ENCODE data around the gene GBA3. TPM values are rescaled to one million over a fixed set of nuclear protein-coding genes. Genes with fewer than 3 reads are reported as not detected.

Gene GBA3
- polyA plus RNA-seq, 2 of the 4 experiments (the other 2 are of a cell fraction): not detected

DNA sequence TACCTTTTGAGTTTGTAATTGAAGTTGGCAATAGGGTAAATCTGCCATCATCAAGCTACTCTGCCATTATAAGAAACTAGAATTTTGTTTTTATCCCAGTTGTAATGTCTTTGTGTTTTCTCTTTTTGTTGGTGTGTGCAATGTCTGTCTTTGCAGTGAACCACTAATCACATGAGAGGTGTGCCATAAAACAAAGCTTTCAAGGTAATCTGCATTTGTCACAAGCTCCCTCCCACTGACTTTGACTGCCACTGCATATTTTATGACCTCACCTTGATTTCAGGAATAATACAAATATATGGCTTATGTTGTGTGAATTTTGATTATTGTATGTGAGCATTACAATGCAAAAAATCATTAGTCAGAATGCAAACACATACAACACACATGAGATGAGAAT is 9.0 kb upstream of the GBA3 start:
- H3K9me3 ChIP-seq: no peaks in the 10 kb centered on the region
- CTCF ChIA-PET: interaction anchor here (0.5 to 1.7 kb wide), 2 partner anchors 294 to 952 kb away, joined by 4 to 5 read pairs; no protein-coding TSS in a partner anchor
- H3K4me1 ChIP-seq: no peaks in the 10 kb centered on the region
- ATAC-seq (no peak), DNase-seq (ENCODE audit: low read depth in 1 of 2, low spot score in 1 of 2) (no peak), FAIRE-seq (no peak)
- no peak overlapping the region for H3K4me3 ChIP-seq
- no peak overlapping the region for H3K4me2 ChIP-seq
- H3K27ac ChIP-seq: no peak overlapping the region
- TF ChIP-seq, protein P1, sequence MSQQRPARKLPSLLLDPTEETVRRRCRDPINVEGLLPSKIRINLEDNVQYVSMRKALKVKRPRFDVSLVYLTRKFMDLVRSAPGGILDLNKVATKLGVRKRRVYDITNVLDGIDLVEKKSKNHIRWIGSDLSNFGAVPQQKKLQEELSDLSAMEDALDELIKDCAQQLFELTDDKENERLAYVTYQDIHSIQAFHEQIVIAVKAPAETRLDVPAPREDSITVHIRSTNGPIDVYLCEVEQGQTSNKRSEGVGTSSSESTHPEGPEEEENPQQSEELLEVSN (IDR thresholded peaks at IDR 0.05; ENCODE audit: borderline replicate concordance, low read depth): no peak
- TF ChIP-seq RCOR1 (IDR thresholded peaks at IDR 0.05; ENCODE audit: low read depth, low read length) (no peak), SMC3 (IDR thresholded peaks at IDR 0.05) (no peak), PHF8 (IDR thresholded peaks at IDR 0.05; ENCODE audit: borderline replicate concordance, low read depth) (no peak), HEYL (CRISPR knock-in tag; IDR thresholded peaks at IDR 0.05) (no peak), GATA3 (IDR thresholded peaks at IDR 0.05; ENCODE audit: borderline replicate concordance) (no peak), NR3C1 (IDR thresholded peaks at IDR 0.05) (no peak), MAFK (IDR thresholded peaks at IDR 0.05; ENCODE audit: partially characterized antibody) (no peak)
- TF ChIP-seq, protein P2, sequence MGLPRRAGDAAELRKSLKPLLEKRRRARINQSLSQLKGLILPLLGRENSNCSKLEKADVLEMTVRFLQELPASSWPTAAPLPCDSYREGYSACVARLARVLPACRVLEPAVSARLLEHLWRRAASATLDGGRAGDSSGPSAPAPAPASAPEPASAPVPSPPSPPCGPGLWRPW (IDR thresholded peaks at IDR 0.05): no peak
- TF ChIP-seq, protein P3, sequence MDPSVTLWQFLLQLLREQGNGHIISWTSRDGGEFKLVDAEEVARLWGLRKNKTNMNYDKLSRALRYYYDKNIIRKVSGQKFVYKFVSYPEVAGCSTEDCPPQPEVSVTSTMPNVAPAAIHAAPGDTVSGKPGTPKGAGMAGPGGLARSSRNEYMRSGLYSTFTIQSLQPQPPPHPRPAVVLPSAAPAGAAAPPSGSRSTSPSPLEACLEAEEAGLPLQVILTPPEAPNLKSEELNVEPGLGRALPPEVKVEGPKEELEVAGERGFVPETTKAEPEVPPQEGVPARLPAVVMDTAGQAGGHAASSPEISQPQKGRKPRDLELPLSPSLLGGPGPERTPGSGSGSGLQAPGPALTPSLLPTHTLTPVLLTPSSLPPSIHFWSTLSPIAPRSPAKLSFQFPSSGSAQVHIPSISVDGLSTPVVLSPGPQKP (IDR thresholded peaks at IDR 0.05; ENCODE audit: low read depth, low read length): no peak
- TF ChIP-seq, protein P4, sequence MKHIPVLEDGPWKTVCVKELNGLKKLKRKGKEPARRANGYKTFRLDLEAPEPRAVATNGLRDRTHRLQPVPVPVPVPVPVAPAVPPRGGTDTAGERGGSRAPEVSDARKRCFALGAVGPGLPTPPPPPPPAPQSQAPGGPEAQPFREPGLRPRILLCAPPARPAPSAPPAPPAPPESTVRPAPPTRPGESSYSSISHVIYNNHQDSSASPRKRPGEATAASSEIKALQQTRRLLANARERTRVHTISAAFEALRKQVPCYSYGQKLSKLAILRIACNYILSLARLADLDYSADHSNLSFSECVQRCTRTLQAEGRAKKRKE (CRISPR knock-in tag; IDR thresholded peaks at IDR 0.05; ENCODE audit: low read depth): no peak
- POLR2A ChIA-PET: no interaction called here

DNA sequence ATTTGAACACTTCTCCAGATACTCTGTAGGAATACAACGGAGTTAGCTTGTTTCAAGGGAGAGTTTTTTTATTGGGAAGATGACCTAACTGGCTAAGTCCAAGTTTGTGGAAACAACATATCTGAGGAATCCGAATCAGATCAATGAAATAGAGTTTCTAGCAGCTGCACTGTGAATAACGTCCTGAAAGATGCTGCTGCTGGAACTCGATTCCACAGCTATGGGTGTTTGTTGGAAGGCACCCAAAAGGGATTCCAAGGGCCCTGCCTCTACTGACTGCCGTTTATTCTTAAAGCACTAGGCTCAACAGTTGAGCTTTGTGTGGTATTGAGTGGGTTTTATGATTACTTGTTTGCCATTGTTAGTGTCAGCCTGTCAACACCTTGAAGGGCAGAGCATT is 6.6 kb upstream of the GBA3 start:
- no peaks in the 10 kb centered on the region for H3K9me3 ChIP-seq
- ATAC-seq: no peak
- FAIRE-seq: no peak
- CTCF ChIA-PET: interaction anchor here (0.6 kb wide), 1 partner anchor 1446 kb away, joined by 3 read pairs; no protein-coding TSS in a partner anchor
- H3K4me2 ChIP-seq: no peak overlapping the region
- DNase-seq (ENCODE audit: low read depth in 1 of 2, low spot score in 1 of 2): no peak
- H3K27ac ChIP-seq: no peak overlapping the region
- 20% methylated on average over 5 of the region's 5 CpGs for WGBS (ENCODE audit: missing lambda C conversion rate)
- no peak overlapping the region for H3K4me3 ChIP-seq
- H3K4me1 ChIP-seq: no peaks in the 10 kb centered on the region
- POLR2A ChIA-PET: no interaction called here
- TF ChIP-seq ZFP36 (IDR thresholded peaks at IDR 0.05; ENCODE audit: borderline replicate concordance, partially characterized antibody) (no peak), SREBF2 (IDR thresholded peaks at IDR 0.05) (no peak), GATA3 (IDR thresholded peaks at IDR 0.05; ENCODE audit: borderline replicate concordance) (no peak), CBX8 (IDR thresholded peaks at IDR 0.05) (no peak), MAFK (IDR thresholded peaks at IDR 0.05; ENCODE audit: partially characterized antibody) (no peak), FOSB (CRISPR knock-in tag; IDR thresholded peaks at IDR 0.05) (no peak), FOXS1 (CRISPR knock-in tag; IDR thresholded peaks at IDR 0.05) (no peak), HOXA7 (CRISPR knock-in tag; IDR thresholded peaks at IDR 0.05) (no peak), EHF (CRISPR knock-in tag; IDR thresholded peaks at IDR 0.05) (no peak), TFCP2L1 (CRISPR knock-in tag; IDR thresholded peaks at IDR 0.05) (no peak), CEBPB (IDR thresholded peaks at IDR 0.05) (no peak)
- TF ChIP-seq, protein P5, sequence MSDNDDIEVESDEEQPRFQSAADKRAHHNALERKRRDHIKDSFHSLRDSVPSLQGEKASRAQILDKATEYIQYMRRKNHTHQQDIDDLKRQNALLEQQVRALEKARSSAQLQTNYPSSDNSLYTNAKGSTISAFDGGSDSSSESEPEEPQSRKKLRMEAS (IDR thresholded peaks at IDR 0.05): no peak
- TF ChIP-seq, protein P6, sequence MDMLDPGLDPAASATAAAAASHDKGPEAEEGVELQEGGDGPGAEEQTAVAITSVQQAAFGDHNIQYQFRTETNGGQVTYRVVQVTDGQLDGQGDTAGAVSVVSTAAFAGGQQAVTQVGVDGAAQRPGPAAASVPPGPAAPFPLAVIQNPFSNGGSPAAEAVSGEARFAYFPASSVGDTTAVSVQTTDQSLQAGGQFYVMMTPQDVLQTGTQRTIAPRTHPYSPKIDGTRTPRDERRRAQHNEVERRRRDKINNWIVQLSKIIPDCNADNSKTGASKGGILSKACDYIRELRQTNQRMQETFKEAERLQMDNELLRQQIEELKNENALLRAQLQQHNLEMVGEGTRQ (IDR thresholded peaks at IDR 0.05): no peak

DNA sequence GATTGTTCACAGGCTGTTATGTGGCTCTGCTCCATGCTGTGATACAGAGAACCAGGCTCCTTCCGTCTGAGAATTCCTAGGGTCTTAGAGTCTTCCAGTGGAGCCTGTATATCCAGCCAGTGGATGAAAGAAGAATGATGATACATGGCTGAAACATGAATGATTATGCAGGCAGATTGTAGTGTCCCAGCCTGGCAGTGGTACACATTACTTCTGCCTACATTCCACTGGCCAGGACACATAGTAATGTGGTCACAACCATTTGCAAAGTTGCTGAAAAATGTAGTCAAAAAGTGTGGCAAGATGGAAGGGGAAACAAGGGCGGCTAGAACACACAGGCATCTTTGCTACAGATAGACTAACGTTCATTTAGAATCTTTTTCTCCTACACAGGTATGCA is 4.5 kb upstream of the GBA3 start:
- ATAC-seq: no peak
- Histone ChIP-seq H3K4me3 (no peak overlapping the region), H3K4me2 (no peak overlapping the region), H3K4me1 (no peaks in the 10 kb centered on the region), H3K9me3 (no peaks in the 10 kb centered on the region), H3K27ac (no peak overlapping the region)
- WGBS (ENCODE audit: missing lambda C conversion rate): 30% methylated on average over 3 of the region's 3 CpGs
- CTCF ChIA-PET: no interaction called here
- FAIRE-seq: no peak
- DNase-seq (ENCODE audit: low read depth in 1 of 2, low spot score in 1 of 2): no peak
- POLR2A ChIA-PET: no interaction called here
- TF ChIP-seq SREBF2 (IDR thresholded peaks at IDR 0.05) (no peak), PHF8 (IDR thresholded peaks at IDR 0.05; ENCODE audit: borderline replicate concordance, low read depth) (no peak), HOXB5 (CRISPR knock-in tag; IDR thresholded peaks at IDR 0.05) (no peak), SMC3 (IDR thresholded peaks at IDR 0.05) (no peak), TFCP2L1 (CRISPR knock-in tag; IDR thresholded peaks at IDR 0.05) (no peak), FOXS1 (CRISPR knock-in tag; IDR thresholded peaks at IDR 0.05) (no peak)
- TF ChIP-seq, protein P7, sequence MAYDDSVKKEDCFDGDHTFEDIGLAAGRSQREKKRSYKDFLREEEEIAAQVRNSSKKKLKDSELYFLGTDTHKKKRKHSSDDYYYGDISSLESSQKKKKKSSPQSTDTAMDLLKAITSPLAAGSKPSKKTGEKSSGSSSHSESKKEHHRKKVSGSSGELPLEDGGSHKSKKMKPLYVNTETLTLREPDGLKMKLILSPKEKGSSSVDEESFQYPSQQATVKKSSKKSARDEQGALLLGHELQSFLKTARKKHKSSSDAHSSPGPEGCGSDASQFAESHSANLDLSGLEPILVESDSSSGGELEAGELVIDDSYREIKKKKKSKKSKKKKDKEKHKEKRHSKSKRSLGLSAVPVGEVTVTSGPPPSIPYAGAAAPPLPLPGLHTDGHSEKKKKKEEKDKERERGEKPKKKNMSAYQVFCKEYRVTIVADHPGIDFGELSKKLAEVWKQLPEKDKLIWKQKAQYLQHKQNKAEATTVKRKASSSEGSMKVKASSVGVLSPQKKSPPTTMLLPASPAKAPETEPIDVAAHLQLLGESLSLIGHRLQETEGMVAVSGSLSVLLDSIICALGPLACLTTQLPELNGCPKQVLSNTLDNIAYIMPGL (CRISPR knock-in tag; IDR thresholded peaks at IDR 0.05; ENCODE audit: borderline replicate concordance): no peak
- TF ChIP-seq, protein P8, sequence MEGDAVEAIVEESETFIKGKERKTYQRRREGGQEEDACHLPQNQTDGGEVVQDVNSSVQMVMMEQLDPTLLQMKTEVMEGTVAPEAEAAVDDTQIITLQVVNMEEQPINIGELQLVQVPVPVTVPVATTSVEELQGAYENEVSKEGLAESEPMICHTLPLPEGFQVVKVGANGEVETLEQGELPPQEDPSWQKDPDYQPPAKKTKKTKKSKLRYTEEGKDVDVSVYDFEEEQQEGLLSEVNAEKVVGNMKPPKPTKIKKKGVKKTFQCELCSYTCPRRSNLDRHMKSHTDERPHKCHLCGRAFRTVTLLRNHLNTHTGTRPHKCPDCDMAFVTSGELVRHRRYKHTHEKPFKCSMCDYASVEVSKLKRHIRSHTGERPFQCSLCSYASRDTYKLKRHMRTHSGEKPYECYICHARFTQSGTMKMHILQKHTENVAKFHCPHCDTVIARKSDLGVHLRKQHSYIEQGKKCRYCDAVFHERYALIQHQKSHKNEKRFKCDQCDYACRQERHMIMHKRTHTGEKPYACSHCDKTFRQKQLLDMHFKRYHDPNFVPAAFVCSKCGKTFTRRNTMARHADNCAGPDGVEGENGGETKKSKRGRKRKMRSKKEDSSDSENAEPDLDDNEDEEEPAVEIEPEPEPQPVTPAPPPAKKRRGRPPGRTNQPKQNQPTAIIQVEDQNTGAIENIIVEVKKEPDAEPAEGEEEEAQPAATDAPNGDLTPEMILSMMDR (IDR thresholded peaks at IDR 0.05): no peak
- TF ChIP-seq, protein P1 (IDR thresholded peaks at IDR 0.05; ENCODE audit: borderline replicate concordance, low read depth): no peak

All from A549 (cell line).